Dendritic cell treated with granulocyte-macrophage colony-stimulating factor and Interleukin-4, amounts not matched to agents 40 ng/mL and 50 ng/mL, for 4 days (primary cell): ENCODE data around the gene TMEM39A.
A peak's percentile ranks its signal among the peaks of the same experiment; 100 is the strongest.

Experiments used
- H3K27ac Mint-ChIP-seq: one replicate; pipeline ENCODE4 v1.8.0; 2022; ENCODE audit warnings: mild to moderate bottlenecking, mixed read lengths
- H3K27me3 Mint-ChIP-seq: one replicate; pipeline ENCODE4 v1.8.0; 2022; ENCODE audit warnings: mild to moderate bottlenecking, mixed read lengths
- H3K36me3 Mint-ChIP-seq: one replicate; pipeline ENCODE4 v1.8.0; 2022; ENCODE audit warnings: low read depth, mixed read lengths
- H3K4me1 Mint-ChIP-seq: one replicate; pipeline ENCODE4 v1.8.0; 2022; ENCODE audit warnings: low read depth, mixed read lengths
- H3K4me3 Mint-ChIP-seq: one replicate; pipeline ENCODE4 v1.8.0; 2022; ENCODE audit warnings: mild to moderate bottlenecking, moderate library complexity, mixed read lengths
- H3K9me3 Mint-ChIP-seq: one replicate; pipeline ENCODE4 v1.8.0; 2022; ENCODE audit warnings: mixed read lengths
- intact Hi-C: fragments of 100-400 bp; cut with micrococcal nuclease; formaldehyde crosslinking; loops from one replicate; pipeline ENCODE4 v1.15.0; 2022

The TMEM39A gene

GRCh38 chr3:119463171-119464169, at the start of gene TMEM39A:
Gene TMEM39A (minus strand): TSS chr3:119463615. CDS start chr3:119462074, 1,541 bp downstream.
- Mint-ChIP-seq H3K4me3 (peak within 1 kb of the TSS; percentile 95), H3K27ac (peak within 1 kb of the TSS; percentile 96), H3K9me3 (no peaks in the 10 kb centered on the region), H3K36me3 (peaks cover 44% of the 10 kb centered on the region), H3K27me3 (no peaks in the 10 kb centered on the region), H3K4me1 (peaks cover 44% of the 10 kb centered on the region)
- intact Hi-C loops, result loop anchor here (10.0 kb wide), 2 partner anchors 211 to 631 kb away; partner anchors contain the start of genes COX17 and GSK3B

- intact Hi-C loops, result no loop called here
- no peaks in the 10 kb centered on the region for H3K27me3 Mint-ChIP-seq
Measured at GRCh38 chr3:119510690-119511089, 47.3 kb upstream of the TMEM39A start.

GRCh38 chr3:119508172-119508845, 44.9 kb upstream of the TMEM39A start:
- H3K4me1 Mint-ChIP-seq, result peaks cover 30% of the 10 kb centered on the region
- H3K9me3 Mint-ChIP-seq, result no peaks in the 10 kb centered on the region
- no peaks in the 10 kb centered on the region for H3K27me3 Mint-ChIP-seq
- no peak overlapping the region for H3K27ac Mint-ChIP-seq
- intact Hi-C loops, result no loop called here
- peaks cover 95% of the 10 kb centered on the region for H3K36me3 Mint-ChIP-seq
- no peak overlapping the region for H3K4me3 Mint-ChIP-seq

More at GRCh38 chr3:119510690-119511089, 47.3 kb upstream of the TMEM39A start:
- Mint-ChIP-seq H3K4me1 (peaks cover 24% of the 10 kb centered on the region), H3K9me3 (no peaks in the 10 kb centered on the region), H3K27ac (no peak overlapping the region), H3K36me3 (peaks cover 90% of the 10 kb centered on the region), H3K4me3 (no peak overlapping the region)

GRCh38 chr3:119507404-119507803, 44.0 kb upstream of the TMEM39A start:
- intact Hi-C loops, result no loop called here
- H3K27me3 Mint-ChIP-seq, result no peaks in the 10 kb centered on the region
- H3K36me3 Mint-ChIP-seq, result peaks cover 93% of the 10 kb centered on the region
- no peak overlapping the region for H3K4me3 Mint-ChIP-seq
- H3K4me1 Mint-ChIP-seq, result peaks cover 30% of the 10 kb centered on the region
- no peaks in the 10 kb centered on the region for H3K9me3 Mint-ChIP-seq
- H3K27ac Mint-ChIP-seq, result peak overlapping the region; percentile 12

GRCh38 chr3:119506631-119507030, 43.2 kb upstream of the TMEM39A start:
- Mint-ChIP-seq H3K9me3 (no peaks in the 10 kb centered on the region), H3K27me3 (no peaks in the 10 kb centered on the region), H3K36me3 (peaks cover 86% of the 10 kb centered on the region), H3K27ac (peak overlapping the region; percentile 12), H3K4me1 (peaks cover 30% of the 10 kb centered on the region), H3K4me3 (no peak overlapping the region)
- intact Hi-C loops, result no loop called here

GRCh38 chr3:119500901-119501300, 37.5 kb upstream of the TMEM39A start:
- H3K27ac Mint-ChIP-seq, result peak overlapping the region; percentile 23
- intact Hi-C loops, result no loop called here
- H3K9me3 Mint-ChIP-seq, result no peaks in the 10 kb centered on the region
- H3K36me3 Mint-ChIP-seq, result peaks cover 44% of the 10 kb centered on the region
- peaks cover 45% of the 10 kb centered on the region for H3K4me1 Mint-ChIP-seq
- no peaks in the 10 kb centered on the region for H3K27me3 Mint-ChIP-seq
- peak overlapping the region; percentile 30 for H3K4me3 Mint-ChIP-seq

GRCh38 chr3:119500265-119500664, 36.9 kb upstream of the TMEM39A start:
- Mint-ChIP-seq H3K27ac (peak overlapping the region; percentile 23), H3K4me3 (no peak overlapping the region), H3K9me3 (no peaks in the 10 kb centered on the region), H3K27me3 (no peaks in the 10 kb centered on the region), H3K36me3 (peaks cover 38% of the 10 kb centered on the region), H3K4me1 (peaks cover 45% of the 10 kb centered on the region)
- intact Hi-C loops, result no loop called here

- H3K9me3 Mint-ChIP-seq, result no peaks in the 10 kb centered on the region
- peak within 1 kb of the TSS; percentile 99 for H3K4me3 Mint-ChIP-seq
- intact Hi-C loops, result loop anchor here (1.0 to 2.0 kb wide), 2 partner anchors 30 to 179 kb away; partner anchors contain the start of genes COX17 and POGLUT1
- H3K36me3 Mint-ChIP-seq, result peaks cover 19% of the 10 kb centered on the region
- no peaks in the 10 kb centered on the region for H3K27me3 Mint-ChIP-seq
- H3K4me1 Mint-ChIP-seq, result peaks cover 34% of the 10 kb centered on the region
- H3K27ac Mint-ChIP-seq, result peak within 1 kb of the TSS; percentile 99
Measured at GRCh38 chr3:119498186-119499011, 35.0 kb upstream of the TMEM39A start, which contains the start of gene TIMMDC1. Gene TIMMDC1 (plus strand): TSS chr3:119498547. CDS start chr3:119498734, 187 bp downstream.

- Mint-ChIP-seq H3K4me1 (peaks cover 34% of the 10 kb centered on the region), H3K36me3 (peaks cover 21% of the 10 kb centered on the region), H3K27me3 (no peaks in the 10 kb centered on the region), H3K4me3 (peak overlapping the region; percentile 99), H3K27ac (peak overlapping the region; percentile 99), H3K9me3 (no peaks in the 10 kb centered on the region)
- intact Hi-C loops, result loop anchor here (1.0 to 2.0 kb wide), 2 partner anchors 29 to 179 kb away; partner anchors contain the start of genes COX17 and POGLUT1
Measured at GRCh38 chr3:119497820-119498185, 34.4 kb upstream of the TMEM39A start.

- Mint-ChIP-seq H3K9me3 (no peaks in the 10 kb centered on the region), H3K36me3 (peaks cover 46% of the 10 kb centered on the region), H3K4me3 (no peak overlapping the region), H3K27ac (no peak overlapping the region), H3K4me1 (peaks cover 21% of the 10 kb centered on the region), H3K27me3 (no peaks in the 10 kb centered on the region)
- intact Hi-C loops, result no loop called here
Measured at GRCh38 chr3:119494597-119494996, 31.2 kb upstream of the TMEM39A start.

GRCh38 chr3:119492810-119493209, 29.4 kb upstream of the TMEM39A start:
- H3K9me3 Mint-ChIP-seq, result no peaks in the 10 kb centered on the region
- intact Hi-C loops, result no loop called here
- peaks cover 41% of the 10 kb centered on the region for H3K36me3 Mint-ChIP-seq
- H3K4me1 Mint-ChIP-seq, result peaks cover 19% of the 10 kb centered on the region
- no peaks in the 10 kb centered on the region for H3K27me3 Mint-ChIP-seq
- no peak overlapping the region for H3K4me3 Mint-ChIP-seq
- H3K27ac Mint-ChIP-seq, result no peak overlapping the region

- Mint-ChIP-seq H3K27ac (no peak overlapping the region), H3K4me1 (peaks cover 12% of the 10 kb centered on the region), H3K27me3 (no peaks in the 10 kb centered on the region)
Measured at GRCh38 chr3:119492128-119492527, 28.7 kb upstream of the TMEM39A start.

GRCh38 chr3:119490153-119490552, 26.7 kb upstream of the TMEM39A start:
- no peak overlapping the region for H3K4me3 Mint-ChIP-seq
- no peaks in the 10 kb centered on the region for H3K27me3 Mint-ChIP-seq
- no peak overlapping the region for H3K27ac Mint-ChIP-seq
- intact Hi-C loops, result no loop called here
- H3K4me1 Mint-ChIP-seq, result no peaks in the 10 kb centered on the region
- H3K9me3 Mint-ChIP-seq, result no peaks in the 10 kb centered on the region
- H3K36me3 Mint-ChIP-seq, result peaks cover 65% of the 10 kb centered on the region

More at GRCh38 chr3:119492128-119492527, 28.7 kb upstream of the TMEM39A start:
- H3K9me3 Mint-ChIP-seq, result no peaks in the 10 kb centered on the region
- peaks cover 45% of the 10 kb centered on the region for H3K36me3 Mint-ChIP-seq
- H3K4me3 Mint-ChIP-seq, result no peak overlapping the region
- intact Hi-C loops, result no loop called here
